Breast epithelium (tissue), 4 donors: ENCODE results near the gene SHROOM3. TPM values are rescaled to one million over a fixed set of nuclear protein-coding genes. Genes with fewer than 3 reads are reported as not detected.

ENCODE experiments used
- DNase-seq, 2 donors: peaks; one replicate each; pipeline ENCODE4 v3.0.0-alpha.2; 2019; ENCODE audit warnings: low spot score in 2 of 2
- H3K27ac ChIP-seq, 2 donors: fragments of 200-600 bp; sonication (generic) in 1 of 2; one replicate each; pipeline ENCODE4 v1.5.1; 2016 to 2019; ENCODE audit warnings: mild to moderate bottlenecking in 1 of 2
- H3K27me3 ChIP-seq, 2 donors: fragments of 200-600 bp; sonication (generic) in 1 of 2; one replicate each; pipeline versions ENCODE4 v1.5.1 to v1.6.0; 2017 to 2019; ENCODE audit warnings: control low read depth in 1 of 2, mild to moderate bottlenecking in 1 of 2
- H3K36me3 ChIP-seq: fragments of 200-600 bp; one replicate; pipeline ENCODE4 v1.5.1; 2019
- H3K4me1 ChIP-seq, 2 donors: fragments of 200-600 bp; sonication (generic); one replicate each; pipeline ENCODE4 v1.5.1; 2016 to 2019; ENCODE audit warnings: control low read depth in 1 of 2
- H3K4me3 ChIP-seq, 3 donors: fragments of 200-600 bp; sonication (generic); 1 replicate in 2 of 3; 2 replicates in 1 of 3; pipeline ENCODE4 v1.5.1; 2016 to 2019; ENCODE audit warnings: mild to moderate bottlenecking in 3 of 3, moderate library complexity in 2 of 3
- H3K9me3 ChIP-seq, 2 donors: fragments of 200-600 bp; sonication (generic) in 1 of 2; one replicate each; pipeline ENCODE4 v1.5.1; 2016 to 2019; ENCODE audit warnings: control low read depth in 1 of 2
- POLR2A ChIP-seq: fragments of 450-650 bp; IDR thresholded peaks from one replicate; pipeline ENCODE4 v1.6.1; 2016; ENCODE audit warnings: antibody characterized with exemption, mild to moderate bottlenecking, moderate library complexity
- POLR2AphosphoS5 ChIP-seq, 3 donors: sonication (generic); formaldehyde crosslinking; IDR thresholded peaks; one replicate each; pipeline ENCODE4 v1.6.1; 2017; ENCODE audit warnings: antibody characterized with exemption in 3 of 3
- intact Hi-C: fragments of 100-400 bp; cut with DNase I; formaldehyde crosslinking; loops from one replicate; pipeline ENCODE4 v1.15.1; 2023; ENCODE audit warnings: low total_unique reads
- total RNA-seq, 3 donors: library from RNA; depleted of rRNA; stranded (reverse); fragments of >200 nt; gene quantifications; one replicate each; pipeline ENCODE4 v1.1.0, GENCODE V29; 2016
- TF ChIP-seq, protein P1 (sequence below), 3 donors: fragments of 450-650 bp; IDR thresholded peaks; one replicate each; pipeline ENCODE4 v1.5.1; 2016 to 2017; ENCODE audit warnings: antibody characterized with exemption in 3 of 3, mild to moderate bottlenecking in 3 of 3, moderate library complexity in 3 of 3

SHROOM3 gene
- total RNA-seq, 3 donors from 2014 or later, result 0.32 to 145 (median 100) TPM

GRCh38 chr4:76649086-76649485 is 214.1 kb downstream of the SHROOM3 start:
- intact Hi-C loops, result no loop called here
- H3K27me3 ChIP-seq, result no peaks in the 10 kb centered on the region
- H3K36me3 ChIP-seq, result no peaks in the 10 kb centered on the region
- TF ChIP-seq POLR2A, result no peak
- TF ChIP-seq POLR2AphosphoS5 (IDR thresholded peaks at IDR 0.05), result no peak
- TF ChIP-seq, protein P1, sequence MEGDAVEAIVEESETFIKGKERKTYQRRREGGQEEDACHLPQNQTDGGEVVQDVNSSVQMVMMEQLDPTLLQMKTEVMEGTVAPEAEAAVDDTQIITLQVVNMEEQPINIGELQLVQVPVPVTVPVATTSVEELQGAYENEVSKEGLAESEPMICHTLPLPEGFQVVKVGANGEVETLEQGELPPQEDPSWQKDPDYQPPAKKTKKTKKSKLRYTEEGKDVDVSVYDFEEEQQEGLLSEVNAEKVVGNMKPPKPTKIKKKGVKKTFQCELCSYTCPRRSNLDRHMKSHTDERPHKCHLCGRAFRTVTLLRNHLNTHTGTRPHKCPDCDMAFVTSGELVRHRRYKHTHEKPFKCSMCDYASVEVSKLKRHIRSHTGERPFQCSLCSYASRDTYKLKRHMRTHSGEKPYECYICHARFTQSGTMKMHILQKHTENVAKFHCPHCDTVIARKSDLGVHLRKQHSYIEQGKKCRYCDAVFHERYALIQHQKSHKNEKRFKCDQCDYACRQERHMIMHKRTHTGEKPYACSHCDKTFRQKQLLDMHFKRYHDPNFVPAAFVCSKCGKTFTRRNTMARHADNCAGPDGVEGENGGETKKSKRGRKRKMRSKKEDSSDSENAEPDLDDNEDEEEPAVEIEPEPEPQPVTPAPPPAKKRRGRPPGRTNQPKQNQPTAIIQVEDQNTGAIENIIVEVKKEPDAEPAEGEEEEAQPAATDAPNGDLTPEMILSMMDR (IDR thresholded peaks at IDR 0.05), result no peak
- H3K4me1 ChIP-seq, result no peaks in the 10 kb centered on the region
- H3K27ac ChIP-seq, result no peak overlapping the region
- no peak overlapping the region for H3K4me3 ChIP-seq
- DNase-seq, result no peak
- H3K9me3 ChIP-seq, result no peaks in the 10 kb centered on the region

DNA sequence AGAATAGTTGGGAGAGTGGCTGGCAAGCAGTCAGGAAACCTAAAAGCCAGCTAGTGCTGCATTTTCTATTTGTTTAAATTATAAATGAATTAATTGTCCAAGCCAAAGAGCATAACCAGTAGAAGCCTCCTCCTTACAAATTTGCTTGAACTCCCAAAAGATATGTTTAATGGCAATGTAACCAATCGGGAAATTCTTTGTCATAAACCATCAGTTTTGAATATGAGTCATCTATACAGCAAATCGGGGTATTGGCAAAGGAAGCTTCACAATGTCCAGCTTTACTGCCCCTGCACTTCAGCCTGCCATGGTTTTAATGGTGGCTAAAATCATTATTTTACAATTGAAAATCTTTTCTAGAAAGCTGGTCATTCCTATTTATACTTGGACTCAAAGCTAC is 216.6 kb downstream of the SHROOM3 start:
- no peak overlapping the region for H3K4me3 ChIP-seq
- no peaks in the 10 kb centered on the region for H3K9me3 ChIP-seq
- no peaks in the 10 kb centered on the region for H3K36me3 ChIP-seq
- no peak for DNase-seq
- H3K27ac ChIP-seq, result no peak overlapping the region
- no peaks in the 10 kb centered on the region for H3K4me1 ChIP-seq
- intact Hi-C loops, result no loop called here
- TF ChIP-seq POLR2AphosphoS5 (IDR thresholded peaks at IDR 0.05), result no peak
- TF ChIP-seq, protein P1 (IDR thresholded peaks at IDR 0.05), result no peak
- H3K27me3 ChIP-seq, result no peaks in the 10 kb centered on the region

DNA sequence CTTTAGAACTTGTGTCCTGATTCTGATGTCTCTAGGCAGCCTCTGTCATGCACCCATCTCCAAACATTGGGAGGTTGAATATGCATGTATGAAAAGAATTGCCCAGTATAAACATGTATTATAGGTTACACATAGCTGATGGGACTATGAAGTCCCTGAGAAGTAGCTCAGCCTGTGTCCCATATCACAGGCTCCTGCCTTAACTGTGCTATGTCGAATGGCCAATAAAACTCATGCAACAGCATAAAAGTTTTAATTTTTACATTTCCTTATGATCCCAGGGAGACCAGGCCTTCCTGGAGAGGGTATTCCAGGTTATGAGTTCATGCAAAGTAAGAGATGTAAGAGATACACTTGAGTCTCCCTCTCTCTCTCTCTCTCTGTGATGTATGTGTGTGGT is 217.4 kb downstream of the SHROOM3 start:
- H3K9me3 ChIP-seq, result no peaks in the 10 kb centered on the region
- H3K27me3 ChIP-seq, result no peaks in the 10 kb centered on the region
- no peak for TF ChIP-seq POLR2AphosphoS5 (IDR thresholded peaks at IDR 0.05)
- TF ChIP-seq, protein P1 (IDR thresholded peaks at IDR 0.05), result no peak
- H3K4me1 ChIP-seq, result no peaks in the 10 kb centered on the region
- no peak overlapping the region for H3K27ac ChIP-seq
- intact Hi-C loops, result no loop called here
- DNase-seq, result no peak
- no peak overlapping the region for H3K4me3 ChIP-seq
- no peaks in the 10 kb centered on the region for H3K36me3 ChIP-seq

DNA sequence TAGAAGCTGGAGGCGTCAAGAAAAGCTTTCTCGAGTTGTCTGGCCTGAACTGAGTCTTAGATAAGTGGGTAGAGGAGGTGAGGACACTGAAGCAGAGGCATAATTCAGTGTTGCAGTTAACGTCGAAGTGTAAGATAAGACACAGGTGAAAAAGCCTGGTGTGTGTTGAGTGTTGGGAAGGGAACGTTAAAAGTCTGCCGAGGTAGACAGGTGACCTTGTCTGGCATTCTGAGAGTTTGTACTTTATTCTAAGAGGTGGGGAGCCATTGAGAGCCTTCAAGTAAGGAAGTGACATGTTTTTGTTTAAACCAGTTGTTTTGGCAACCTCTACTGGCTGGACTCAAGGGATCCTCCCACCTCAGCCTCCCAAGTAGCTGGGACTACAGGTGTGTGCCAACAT is 219.1 kb downstream of the SHROOM3 start:
- H3K27ac ChIP-seq, result no peak overlapping the region

DNA sequence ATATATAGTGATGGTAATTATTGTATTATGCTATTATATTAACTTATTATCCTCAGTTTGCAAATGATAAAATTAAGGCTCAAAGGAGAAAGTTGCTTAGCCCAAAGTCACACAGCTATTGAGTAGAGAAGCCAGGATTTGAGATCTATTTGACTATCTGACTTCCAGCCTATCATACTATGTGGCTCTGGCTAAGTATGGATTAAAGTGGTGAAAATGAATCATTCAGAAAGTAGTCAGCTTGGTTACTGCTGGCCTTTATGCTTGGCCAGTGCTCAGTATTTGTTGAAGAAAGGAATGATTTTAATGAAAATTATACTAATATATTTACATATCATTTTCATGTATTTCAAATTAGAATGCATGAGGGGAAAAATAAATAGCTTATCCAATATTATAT is 219.8 kb downstream of the SHROOM3 start:
- H3K9me3 ChIP-seq, result no peaks in the 10 kb centered on the region
- no peak for DNase-seq
- TF ChIP-seq POLR2A, result no peak
- H3K36me3 ChIP-seq, result no peaks in the 10 kb centered on the region
- H3K27ac ChIP-seq, result no peak overlapping the region
- intact Hi-C loops, result no loop called here
- no peaks in the 10 kb centered on the region for H3K27me3 ChIP-seq
- H3K4me1 ChIP-seq, result no peaks in the 10 kb centered on the region
- H3K4me3 ChIP-seq, result no peak overlapping the region

More for the DNA sequence above, 219.1 kb downstream of the SHROOM3 start:
- intact Hi-C loops, result no loop called here
- no peaks in the 10 kb centered on the region for H3K4me1 ChIP-seq
- H3K36me3 ChIP-seq, result no peaks in the 10 kb centered on the region
- H3K9me3 ChIP-seq, result no peaks in the 10 kb centered on the region
- TF ChIP-seq, protein P1 (IDR thresholded peaks at IDR 0.05), result no peak
- no peak for TF ChIP-seq POLR2AphosphoS5 (IDR thresholded peaks at IDR 0.05)
- TF ChIP-seq POLR2A, result no peak
- H3K4me3 ChIP-seq, result no peak overlapping the region
- no peak for DNase-seq
- no peaks in the 10 kb centered on the region for H3K27me3 ChIP-seq
